NCI-H1436 (cell line): ENCODE data around the gene IGFBPL1.

Experiments
- DNase-seq: peaks from one replicate; lab custom pipeline; 2025; lab: John Stamatoyannopoulos, UW

Gene IGFBPL1

GRCh38 chr9:38432922-38433510 lies 8.8 kb upstream of the IGFBPL1 start:
- peak; percentile 39 for DNase-seq

GRCh38 chr9:38431116-38431515 lies 6.9 kb upstream of the IGFBPL1 start:
- no peak for DNase-seq

- no peak for DNase-seq
Observed at GRCh38 chr9:38428062-38428461, 3.8 kb upstream of the IGFBPL1 start.

GRCh38 chr9:38424918-38425317 lies 664 bp upstream of the IGFBPL1 start:
- no peak for DNase-seq

- DNase-seq = no peak
Observed at GRCh38 chr9:38423273-38423972, 831 bp downstream of the IGFBPL1 start.

- DNase-seq = no peak
Observed at GRCh38 chr9:38422555-38423260, 1.5 kb downstream of the IGFBPL1 start.

GRCh38 chr9:38421498-38422211 lies 2.6 kb downstream of the IGFBPL1 start:
- DNase-seq = peak; percentile 10

- DNase-seq = no peak
Observed at GRCh38 chr9:38419181-38419580, 5.1 kb downstream of the IGFBPL1 start.

GRCh38 chr9:38418366-38418765 lies 5.9 kb downstream of the IGFBPL1 start:
- DNase-seq = no peak

GRCh38 chr9:38417003-38417945 lies 7.0 kb downstream of the IGFBPL1 start:
- peak; percentile 8 for DNase-seq

- DNase-seq = no peak
Observed at GRCh38 chr9:38416461-38416860, 7.8 kb downstream of the IGFBPL1 start.

GRCh38 chr9:38415856-38416255 lies 8.4 kb downstream of the IGFBPL1 start:
- DNase-seq = no peak

GRCh38 chr9:38414040-38414723 lies 10.1 kb downstream of the IGFBPL1 start:
- DNase-seq = no peak

GRCh38 chr9:38413283-38413682 lies 11.0 kb downstream of the IGFBPL1 start:
- DNase-seq = no peak

- no peak for DNase-seq
Observed at GRCh38 chr9:38412751-38413150, 11.5 kb downstream of the IGFBPL1 start.

- DNase-seq = no peak
Observed at GRCh38 chr9:38408719-38409118, 15.5 kb downstream of the IGFBPL1 start.

GRCh38 chr9:38406476-38407186 lies 17.6 kb downstream of the IGFBPL1 start:
- DNase-seq = no peak

GRCh38 chr9:38405785-38406184 lies 18.5 kb downstream of the IGFBPL1 start:
- DNase-seq = no peak

- no peak for DNase-seq
Observed at GRCh38 chr9:38404314-38404713, 19.9 kb downstream of the IGFBPL1 start.

- DNase-seq = no peak
Observed at GRCh38 chr9:38401994-38402393, 22.3 kb downstream of the IGFBPL1 start.
